H9 (cell line): ENCODE data around the gene CACNA1A. TPM values are rescaled to one million over a fixed set of nuclear protein-coding genes. Genes with fewer than 3 reads are reported as not detected.

Source experiments
- DNase-seq: peaks from one replicate; pipeline ENCODE4 v3.0.0-alpha.2; 2017
- H2AFZ ChIP-seq: one replicate; pipeline ENCODE4 v1.6.1; 2013; ENCODE audit warnings: mild to moderate bottlenecking, low read length, control low read depth, moderate library complexity
- H2AK5ac ChIP-seq: 2 replicates; pipeline ENCODE4 v1.6.1; 2013; ENCODE audit warnings: low read length, control low read depth, mixed read lengths; ENCODE audit not compliant: insufficient read length
- H2BK120ac ChIP-seq: one replicate; pipeline ENCODE4 v1.6.1; 2013; ENCODE audit warnings: low read depth, mild to moderate bottlenecking, low read length, control low read depth, inconsistent platforms; ENCODE audit not compliant: poor library complexity, severe bottlenecking
- H2BK12ac ChIP-seq: 2 replicates; pipeline ENCODE4 v1.6.1; 2013; ENCODE audit warnings: low read length, control low read depth, mixed read lengths, low read depth; ENCODE audit not compliant: insufficient read length
- H2BK15ac ChIP-seq: 2 replicates; pipeline ENCODE4 v1.6.1; 2013; ENCODE audit warnings: low read depth, low read length, control low read depth
- H2BK20ac ChIP-seq: one replicate; pipeline ENCODE4 v1.6.1; 2013; ENCODE audit warnings: low read depth, mild to moderate bottlenecking, low read length, control low read depth, inconsistent platforms; ENCODE audit not compliant: poor library complexity, severe bottlenecking
- H2BK5ac ChIP-seq: 2 replicates; pipeline ENCODE4 v1.6.1; 2013; ENCODE audit warnings: low read length, control low read depth, mixed read lengths; ENCODE audit not compliant: insufficient read length
- H3K14ac ChIP-seq: 2 replicates; pipeline ENCODE4 v1.6.1; 2013; ENCODE audit warnings: low read length, control low read depth; ENCODE audit not compliant: insufficient read depth
- H3K18ac ChIP-seq: 2 replicates; pipeline ENCODE4 v1.6.1; 2013; ENCODE audit warnings: low read depth, mild to moderate bottlenecking, mixed read lengths, low read length, control low read depth; ENCODE audit not compliant: insufficient read length
- H3K23ac ChIP-seq: 2 replicates; pipeline ENCODE4 v1.6.1; 2013; ENCODE audit warnings: low read length, control low read depth, mixed read lengths, low read depth; ENCODE audit not compliant: insufficient read length
- H3K23me2 ChIP-seq: 2 replicates; pipeline ENCODE4 v1.6.1; 2013; ENCODE audit warnings: low read depth, mild to moderate bottlenecking, mixed read lengths, low read length, control low read depth; ENCODE audit not compliant: insufficient read length, poor library complexity, severe bottlenecking
- H3K27ac ChIP-seq: 2 replicates; pipeline ENCODE4 v1.5.1; 2013; ENCODE audit warnings: low read length, control low read depth, mixed read lengths, low read depth; ENCODE audit not compliant: insufficient read length
- H3K27me3 ChIP-seq: 2 replicates; pipeline ENCODE4 v1.6.1; 2013; ENCODE audit warnings: low read length, control low read depth, inconsistent platforms; ENCODE audit not compliant: insufficient read depth
- H3K4ac ChIP-seq: 2 replicates; pipeline ENCODE4 v1.6.1; 2013; ENCODE audit warnings: low read depth, mild to moderate bottlenecking, control low read depth, inconsistent platforms, low read length, moderate library complexity
- H3K4me1 ChIP-seq: 2 replicates; pipeline ENCODE4 v1.6.1; 2013; ENCODE audit warnings: low read length, control low read depth, inconsistent platforms; ENCODE audit not compliant: insufficient read depth
- H3K4me2 ChIP-seq: 2 replicates; pipeline ENCODE4 v1.6.1; 2013; ENCODE audit warnings: low read length, control low read depth, mixed read lengths; ENCODE audit not compliant: insufficient read length, insufficient read depth
- H3K56ac ChIP-seq: 2 replicates; pipeline ENCODE4 v1.6.1; 2013; ENCODE audit warnings: low read depth, mild to moderate bottlenecking, mixed read lengths, low read length, control low read depth; ENCODE audit not compliant: insufficient read length
- H3K79me1 ChIP-seq: 2 replicates; pipeline ENCODE4 v1.6.1; 2013; ENCODE audit warnings: low read depth, mild to moderate bottlenecking, moderate library complexity, low read length, control low read depth, inconsistent platforms; ENCODE audit not compliant: insufficient read depth, poor library complexity, severe bottlenecking
- H3K79me2 ChIP-seq: 2 replicates; pipeline ENCODE4 v1.6.1; 2013; ENCODE audit warnings: low read length, control low read depth, inconsistent platforms; ENCODE audit not compliant: insufficient read depth
- H3K9ac ChIP-seq: 2 replicates; pipeline ENCODE4 v1.6.1; 2013; ENCODE audit warnings: low read length, control low read depth, mixed read lengths; ENCODE audit not compliant: insufficient read length; ENCODE audit errors: extremely low read depth
- H3K9me3 ChIP-seq: one replicate; pipeline ENCODE4 v1.6.1; 2013; ENCODE audit warnings: low read depth, low read length, inconsistent platforms; ENCODE audit not compliant: control insufficient read depth
- H3T11ph ChIP-seq: one replicate; pipeline ENCODE4 v1.6.1; 2013; ENCODE audit warnings: mild to moderate bottlenecking, low read length, control low read depth, inconsistent platforms
- H4K20me1 ChIP-seq: one replicate; pipeline ENCODE4 v1.6.1; 2013; ENCODE audit not compliant: control insufficient read depth, insufficient read length, insufficient read depth
- H4K5ac ChIP-seq: 2 replicates; pipeline ENCODE4 v1.6.1; 2013; ENCODE audit warnings: low read depth, mild to moderate bottlenecking, mixed read lengths, low read length, control low read depth; ENCODE audit not compliant: insufficient read length
- H4K8ac ChIP-seq: replicated peaks from 2 replicates; pipeline ENCODE4 v1.6.1; 2013; ENCODE audit warnings: low read length, control low read depth, mixed read lengths, low read depth; ENCODE audit not compliant: insufficient read length
- H4K91ac ChIP-seq: 2 replicates; pipeline ENCODE4 v1.6.1; 2013; ENCODE audit warnings: low read depth, mild to moderate bottlenecking, moderate library complexity, mixed read lengths, low read length, control low read depth; ENCODE audit not compliant: insufficient read length
- H3K27ac Mint-ChIP-seq, 3 experiments: 2 replicates in 2 of 3; 3 replicates in 1 of 3; pipeline ENCODE4 v1.8.0; 2020 to 2021; ENCODE audit warnings: mixed read lengths in 3 of 3, mild to moderate bottlenecking in 1 of 3, moderate library complexity in 1 of 3
- H3K27me3 Mint-ChIP-seq: 2 replicates; pipeline ENCODE4 v1.8.0; 2021; ENCODE audit warnings: low read depth, mild to moderate bottlenecking, moderate library complexity, mixed read lengths
- H3K36me3 Mint-ChIP-seq, 3 experiments: 2 replicates in 2 of 3; 3 replicates in 1 of 3; pipeline ENCODE4 v1.8.0; 2020 to 2021; ENCODE audit warnings: low read depth in 3 of 3, mixed read lengths in 3 of 3; ENCODE audit not compliant: insufficient read depth in 1 of 3
- H3K4me1 Mint-ChIP-seq, 2 experiments: 2 replicates each; pipeline ENCODE4 v1.8.0; 2020; ENCODE audit warnings: mixed read lengths in 2 of 2
- H3K4me3 Mint-ChIP-seq, 2 experiments: 2 replicates in 1 of 2; 3 replicates in 1 of 2; pipeline ENCODE4 v1.8.0; 2020 to 2021; ENCODE audit warnings: mild to moderate bottlenecking in 2 of 2, mixed read lengths in 2 of 2, moderate library complexity in 1 of 2
- H3K9me3 Mint-ChIP-seq, 2 experiments: 2 replicates in 1 of 2; 3 replicates in 1 of 2; pipeline ENCODE4 v1.8.0; 2020; ENCODE audit warnings: mild to moderate bottlenecking in 2 of 2, mixed read lengths in 2 of 2, moderate library complexity in 1 of 2
- WGBS: extraction: QIAGEN DNeasy Blood & Tissue Kit; methylation state at CpG from one replicate; pipeline ENCODE4 v1.1.7; 2013; ENCODE audit warnings: missing lambda C conversion rate, low lambda C conversion rate, mixed read lengths; ENCODE audit not compliant: insufficient read length; ENCODE audit errors: extremely low coverage; 5-methylcytosine and 5-hydroxymethylcytosine counted together
- total RNA-seq: library from RNA; stranded (reverse); gene quantifications from 2 replicates; pipeline ENCODE4 v1.2.1, GENCODE V29; 2021
- TF ChIP-seq, protein P1 (sequence below): fragments of 200-600 bp; sonication (generic); conservative IDR thresholded peaks from 3 replicates; pipeline ENCODE4 v1.8.0; 2021; ENCODE audit warnings: antibody characterized with exemption, mild to moderate bottlenecking

Gene CACNA1A
- total RNA-seq, 1 experiment from 2014 or later, result 8.0 TPM

GRCh38 chr19:13429563-13429962 is 76.7 kb downstream of the CACNA1A start:
- H4K5ac ChIP-seq, result no peak overlapping the region
- no peak overlapping the region for H2AK5ac ChIP-seq
- TF ChIP-seq, protein P1, sequence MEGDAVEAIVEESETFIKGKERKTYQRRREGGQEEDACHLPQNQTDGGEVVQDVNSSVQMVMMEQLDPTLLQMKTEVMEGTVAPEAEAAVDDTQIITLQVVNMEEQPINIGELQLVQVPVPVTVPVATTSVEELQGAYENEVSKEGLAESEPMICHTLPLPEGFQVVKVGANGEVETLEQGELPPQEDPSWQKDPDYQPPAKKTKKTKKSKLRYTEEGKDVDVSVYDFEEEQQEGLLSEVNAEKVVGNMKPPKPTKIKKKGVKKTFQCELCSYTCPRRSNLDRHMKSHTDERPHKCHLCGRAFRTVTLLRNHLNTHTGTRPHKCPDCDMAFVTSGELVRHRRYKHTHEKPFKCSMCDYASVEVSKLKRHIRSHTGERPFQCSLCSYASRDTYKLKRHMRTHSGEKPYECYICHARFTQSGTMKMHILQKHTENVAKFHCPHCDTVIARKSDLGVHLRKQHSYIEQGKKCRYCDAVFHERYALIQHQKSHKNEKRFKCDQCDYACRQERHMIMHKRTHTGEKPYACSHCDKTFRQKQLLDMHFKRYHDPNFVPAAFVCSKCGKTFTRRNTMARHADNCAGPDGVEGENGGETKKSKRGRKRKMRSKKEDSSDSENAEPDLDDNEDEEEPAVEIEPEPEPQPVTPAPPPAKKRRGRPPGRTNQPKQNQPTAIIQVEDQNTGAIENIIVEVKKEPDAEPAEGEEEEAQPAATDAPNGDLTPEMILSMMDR, result no peak
- H3K23me2 ChIP-seq, result peaks cover 8% of the 10 kb centered on the region
- no peaks in the 10 kb centered on the region for H3K4me1 ChIP-seq
- peaks cover 4% of the 10 kb centered on the region for H3K27me3 Mint-ChIP-seq
- H3T11ph ChIP-seq, result no peak overlapping the region
- no peaks in the 10 kb centered on the region for H3K9me3 ChIP-seq
- H4K8ac ChIP-seq, result no peak overlapping the region
- no peaks in the 10 kb centered on the region for H3K27me3 ChIP-seq
- no peak overlapping the region for H3K4ac ChIP-seq
- no peak overlapping the region for H3K18ac ChIP-seq
- H3K79me2 ChIP-seq, result no peaks in the 10 kb centered on the region
- no peak overlapping the region for H3K14ac ChIP-seq
- H2BK15ac ChIP-seq, result no peak overlapping the region
- WGBS, result no CpG with 5 or more reads among the region's 5 CpGs
- no peak for DNase-seq
- no peak overlapping the region for H2AFZ ChIP-seq
- no peak overlapping the region for H3K56ac ChIP-seq
- H3K4me1 Mint-ChIP-seq, result peaks cover 0 to 4% of the 10 kb centered on the region in 2 experiments; a peak in 2 of 4 replicates
- H2BK5ac ChIP-seq, result no peak overlapping the region
- H4K20me1 ChIP-seq, result no peaks in the 10 kb centered on the region
- no peaks in the 10 kb centered on the region; a peak in 3 of 7 replicates for H3K36me3 Mint-ChIP-seq
- H3K27ac ChIP-seq, result no peak overlapping the region
- no peaks in the 10 kb centered on the region for H3K79me1 ChIP-seq
- H3K9me3 Mint-ChIP-seq, result peaks cover 0 to 7% of the 10 kb centered on the region in 2 experiments; a peak in 1 of 5 replicates
- no peak overlapping the region for H2BK120ac ChIP-seq
- no peak overlapping the region for H3K23ac ChIP-seq
- H3K4me2 ChIP-seq, result no peak overlapping the region
- no peak overlapping the region; a peak in 1 of 7 replicates for H3K27ac Mint-ChIP-seq
- no peak overlapping the region for H2BK12ac ChIP-seq
- no peak overlapping the region for H3K4me3 Mint-ChIP-seq
- no peak overlapping the region for H3K9ac ChIP-seq
- no peak overlapping the region for H4K91ac ChIP-seq
- no peak overlapping the region for H2BK20ac ChIP-seq
